Measurements from ENCODE around the gene CARF.

The CARF gene

GRCh38 chr2:203021991-203022390 lies 109.9 kb downstream of the CARF start:
- DNase-seq: no peak

- no peak for DNase-seq
Measured at GRCh38 chr2:203022751-203023150, 110.7 kb downstream of the CARF start.

GRCh38 chr2:203025592-203025991 lies 113.5 kb downstream of the CARF start:
- DNase-seq: no peak

- DNase-seq: no peak
Measured at GRCh38 chr2:203030545-203030944, 118.5 kb downstream of the CARF start.

- no peak for DNase-seq
Measured at GRCh38 chr2:203030991-203031390, 118.9 kb downstream of the CARF start.

- DNase-seq: no peak
Measured at GRCh38 chr2:203033395-203033794, 121.3 kb downstream of the CARF start.

- no peak for DNase-seq
Measured at GRCh38 chr2:203035879-203036470, 123.9 kb downstream of the CARF start.

All from NCI-H1417 treated with DMSO at 0.1 percent for 48 hours (cell line).